Muscle layer of duodenum (tissue), 2 donors: ENCODE results near the gene KCNK7.

Experiments used
- H3K27ac ChIP-seq: one replicate; pipeline ENCODE4 v1.7.0; 2013; ENCODE audit warnings: mild to moderate bottlenecking, low read length
- H3K27me3 ChIP-seq: one replicate; pipeline ENCODE4 v1.7.0; 2013; ENCODE audit warnings: low read depth, mild to moderate bottlenecking, control low read depth, low read length
- H3K36me3 ChIP-seq, 2 donors: one replicate each; pipeline ENCODE4 v1.7.0; 2013; ENCODE audit warnings: low read length in 2 of 2, control low read depth in 1 of 2, mild to moderate bottlenecking in 1 of 2; ENCODE audit not compliant: insufficient read depth in 2 of 2, control insufficient read depth in 1 of 2
- H3K4me1 ChIP-seq, 2 donors: one replicate each; pipeline ENCODE4 v1.7.0; 2013; ENCODE audit warnings: low read length in 2 of 2, mild to moderate bottlenecking in 2 of 2, control low read depth in 1 of 2, moderate library complexity in 1 of 2; ENCODE audit not compliant: insufficient read depth in 2 of 2, control insufficient read depth in 1 of 2
- H3K4me3 ChIP-seq, 2 donors: one replicate each; pipeline ENCODE4 v1.7.0; 2013; ENCODE audit warnings: low read length in 2 of 2, low read depth in 1 of 2, mild to moderate bottlenecking in 1 of 2
- H3K9me3 ChIP-seq, 2 donors: one replicate each; pipeline ENCODE4 v1.7.0; 2013; ENCODE audit warnings: low read length in 2 of 2, control low read depth in 1 of 2, mild to moderate bottlenecking in 1 of 2; ENCODE audit not compliant: control insufficient read depth in 1 of 2
- donor health status: healthy.

Gene KCNK7

GRCh38 chr11:65547446-65548125 is 48.0 kb downstream of the KCNK7 start:
- Histone ChIP-seq H3K9me3 (no peaks in the 10 kb centered on the region), H3K4me3 (no peak overlapping the region), H3K27me3 (no peaks in the 10 kb centered on the region), H3K4me1 (peaks cover 0 to 7% of the 10 kb centered on the region in 2 donors), H3K27ac (no peak overlapping the region), H3K36me3 (peaks cover 8 to 16% of the 10 kb centered on the region in 2 donors)

GRCh38 chr11:65546217-65546958 is 49.2 kb downstream of the KCNK7 start:
- Histone ChIP-seq H3K36me3 (peaks cover 8% of the 10 kb centered on the region in 2 donors), H3K27ac (peak overlapping the region; percentile 45), H3K4me1 (peaks cover 3 to 10% of the 10 kb centered on the region in 2 donors), H3K4me3 (peak overlapping the region; percentile 14 to 34), H3K9me3 (no peaks in the 10 kb centered on the region), H3K27me3 (no peaks in the 10 kb centered on the region)

- no peaks in the 10 kb centered on the region for H3K9me3 ChIP-seq
- peak overlapping the region; percentile 45 for H3K27ac ChIP-seq
- H3K4me1 ChIP-seq, result peaks cover 7 to 14% of the 10 kb centered on the region in 2 donors
- H3K27me3 ChIP-seq, result no peaks in the 10 kb centered on the region
- peak overlapping the region in 1 of 2 donors; percentile 34 for H3K4me3 ChIP-seq
- peaks cover 5 to 8% of the 10 kb centered on the region in 2 donors for H3K36me3 ChIP-seq
These were observed 49.8 kb downstream of the KCNK7 start for GRCh38 chr11:65545853-65546216.
